GM18867 (cell line): ENCODE results near the gene EPS15.
"Not testable (repeated sequence)": the region's sequence is repeated elsewhere in the genome, so short reads cannot be mapped to it uniquely, and the experiment has no call there.

ENCODE experiments used
- ATAC-seq: cut with Tn5 transposase; IDR thresholded peaks from one replicate; pipeline ENCODE4 v1.9.1; 2021; ENCODE audit warnings: mild to moderate bottlenecking, moderate library complexity; ENCODE audit not compliant: unreplicated experiment

Gene EPS15

DNA sequence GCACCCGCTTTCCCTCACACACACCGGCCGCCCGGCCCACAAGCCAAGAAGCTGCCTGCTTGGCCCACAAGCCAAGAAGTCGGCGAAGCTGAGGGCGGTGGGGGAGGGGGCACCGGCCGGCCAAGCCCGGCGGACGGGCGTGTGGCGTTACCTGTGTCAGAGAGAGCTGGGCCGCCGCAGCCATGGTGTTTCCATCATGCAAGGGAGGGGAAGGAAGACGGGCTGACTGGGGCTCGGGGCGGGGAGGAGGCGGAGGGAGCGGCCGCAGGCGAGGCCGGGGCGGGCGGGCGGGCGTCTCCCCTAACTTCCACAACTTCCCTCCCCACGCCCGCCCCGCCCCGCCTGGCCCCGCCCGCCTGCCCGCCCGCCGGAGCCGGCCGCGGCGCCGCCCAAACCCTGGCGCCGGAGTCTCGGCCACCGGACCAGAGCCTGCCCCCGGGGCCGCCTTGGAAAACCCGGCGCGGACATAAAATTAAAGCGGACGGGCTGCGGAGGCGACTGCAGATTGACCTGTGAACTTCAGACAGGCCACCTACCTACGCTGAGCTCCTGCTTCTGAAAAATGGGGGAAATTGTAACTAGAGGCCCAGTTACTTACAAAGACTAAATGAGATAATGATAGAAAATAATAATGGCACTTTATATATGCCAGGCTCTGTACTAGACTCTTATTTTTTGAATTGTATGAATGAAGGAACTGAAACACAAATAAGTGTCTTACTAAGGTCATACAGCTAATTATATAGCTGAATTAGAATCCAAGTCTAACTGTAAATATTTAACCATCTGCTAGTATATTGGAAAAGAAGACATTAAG is at the start of gene EPS15:
TSS of gene EPS15 (minus strand) at position 219 of the 817 bp plus-strand sequence. CDS start at position 184, 35 bp downstream.
- peak; percentile 64 for ATAC-seq

DNA sequence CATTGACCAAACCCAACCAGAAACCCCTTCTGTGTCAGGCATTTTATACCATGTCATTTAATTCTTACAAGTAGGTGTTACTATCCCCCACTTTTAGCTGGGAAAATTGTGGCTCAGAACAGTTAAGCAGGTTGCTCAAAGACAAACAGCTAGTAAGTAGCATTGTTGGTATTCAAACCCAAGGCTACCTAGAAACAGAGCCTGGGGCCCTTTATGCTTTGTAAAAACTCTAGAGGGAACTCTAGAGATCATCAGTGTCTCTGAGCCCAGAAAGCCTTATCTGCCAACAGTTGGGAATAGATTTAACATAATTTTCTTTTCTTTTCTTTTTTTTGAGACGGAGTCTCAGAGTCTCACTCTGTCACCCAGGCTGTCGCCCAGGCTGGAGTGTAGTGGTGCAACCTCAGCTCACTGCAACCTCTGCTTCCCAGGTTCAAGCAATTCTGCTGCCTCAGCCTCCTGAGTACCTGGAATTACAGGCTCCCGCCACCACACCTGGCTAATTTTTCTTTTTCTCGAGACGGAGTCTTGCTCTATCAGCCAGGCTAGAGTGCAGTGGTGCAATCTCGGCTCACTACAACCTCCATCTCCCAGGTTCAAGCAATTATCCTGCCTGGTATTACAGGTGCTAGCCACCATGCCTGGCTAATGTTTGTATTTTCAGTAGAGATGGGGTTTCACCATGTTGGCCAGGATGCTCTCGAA is 49.3 kb upstream of the EPS15 start:
- ATAC-seq: no peak

DNA sequence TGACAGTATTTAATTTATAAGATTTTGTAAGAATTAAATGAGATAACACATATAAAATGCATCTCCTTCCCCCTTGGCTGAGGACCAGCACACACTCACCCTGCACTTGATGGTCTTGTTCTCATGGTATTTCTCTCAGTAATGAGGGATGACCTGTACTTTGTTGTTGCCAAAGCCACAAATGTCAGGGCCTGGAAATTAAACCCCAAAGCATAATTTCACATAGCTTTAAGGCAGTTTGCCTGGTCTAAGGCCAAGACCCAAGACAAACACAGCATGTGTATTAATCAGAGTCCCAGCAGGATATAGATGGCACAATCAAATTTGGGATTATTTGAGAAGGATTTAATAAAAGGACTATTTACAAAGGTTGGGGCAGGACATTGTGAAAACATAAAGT is 48.6 kb upstream of the EPS15 start:
- no peak for ATAC-seq

DNA sequence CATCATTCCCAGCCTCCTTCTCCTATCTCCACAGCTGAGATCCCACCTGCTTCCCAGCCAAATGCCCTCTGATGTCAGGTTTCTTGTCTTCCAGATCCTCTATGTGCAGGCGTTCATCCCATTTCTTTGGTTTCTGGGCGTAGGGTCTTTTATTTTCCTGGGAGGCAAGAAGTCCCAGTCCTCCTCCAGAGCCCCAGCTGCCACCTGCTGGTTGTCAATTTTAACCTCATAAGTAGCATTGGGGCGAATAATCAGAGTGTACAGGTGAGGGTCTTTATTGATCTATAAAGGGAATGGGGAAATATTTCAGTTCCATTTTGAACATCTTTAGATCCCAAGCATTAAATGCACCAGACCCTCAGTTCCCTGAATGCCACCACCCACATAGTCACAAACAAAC is 47.2 kb upstream of the EPS15 start:
- no peak for ATAC-seq

DNA sequence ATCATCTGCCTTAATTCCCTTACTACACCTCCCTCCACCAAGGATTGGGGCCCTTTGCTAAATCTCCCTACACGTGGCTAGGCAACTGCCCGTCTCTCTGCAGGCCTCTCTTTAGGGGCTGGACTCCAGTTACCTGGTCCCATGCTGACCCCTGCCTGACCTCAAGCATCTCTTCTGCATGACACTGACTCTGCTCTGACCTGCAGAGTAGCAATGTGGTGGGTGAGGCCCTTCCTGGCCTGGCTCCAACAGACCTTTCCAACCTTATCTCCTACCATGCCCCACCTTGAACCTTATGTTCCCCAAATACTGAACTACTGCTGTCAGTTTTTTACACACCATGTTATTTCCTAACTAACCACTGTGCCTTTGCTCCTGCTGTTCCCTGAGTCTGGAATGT is 45.9 kb upstream of the EPS15 start:
- ATAC-seq: no peak

DNA sequence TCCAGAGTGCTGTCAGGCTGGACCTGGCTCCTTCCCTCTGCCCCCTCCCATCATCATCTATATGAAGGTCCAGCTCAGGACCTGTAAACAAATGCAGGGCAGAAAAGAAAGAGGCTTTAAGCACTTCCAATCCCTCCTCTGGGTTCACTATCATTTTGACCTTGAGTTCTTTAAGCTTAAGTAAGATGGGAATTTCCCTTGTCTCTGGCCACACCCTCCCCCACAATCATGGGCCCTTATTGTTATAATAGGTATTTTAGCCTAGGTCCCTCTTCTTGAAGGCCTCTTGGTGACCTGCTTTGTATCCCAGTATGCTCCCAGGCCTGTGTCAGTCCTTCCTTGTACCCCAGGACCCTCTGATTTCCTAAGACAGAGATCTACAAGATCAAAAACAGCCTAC is 45.1 kb upstream of the EPS15 start:
- ATAC-seq: no peak

DNA sequence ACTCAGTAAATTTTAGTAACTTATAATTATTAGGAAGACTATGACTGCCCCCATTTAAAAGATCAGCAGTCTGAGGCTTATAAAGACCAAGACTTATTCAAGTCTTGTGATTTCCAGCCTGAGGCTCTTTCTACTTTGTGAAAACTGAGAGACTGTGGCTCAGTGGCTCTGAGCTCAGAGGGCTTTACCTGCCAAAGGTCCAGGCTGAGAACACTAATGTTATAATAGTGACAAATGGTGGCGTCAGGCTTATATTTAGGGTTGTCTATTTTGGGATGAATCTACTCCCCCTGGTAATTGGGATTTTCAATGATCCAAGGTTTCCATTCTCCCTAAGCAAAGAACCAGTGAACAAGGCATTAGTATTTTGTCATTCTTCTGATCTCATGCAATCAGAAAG is 42.6 kb upstream of the EPS15 start:
- ATAC-seq: no peak

DNA sequence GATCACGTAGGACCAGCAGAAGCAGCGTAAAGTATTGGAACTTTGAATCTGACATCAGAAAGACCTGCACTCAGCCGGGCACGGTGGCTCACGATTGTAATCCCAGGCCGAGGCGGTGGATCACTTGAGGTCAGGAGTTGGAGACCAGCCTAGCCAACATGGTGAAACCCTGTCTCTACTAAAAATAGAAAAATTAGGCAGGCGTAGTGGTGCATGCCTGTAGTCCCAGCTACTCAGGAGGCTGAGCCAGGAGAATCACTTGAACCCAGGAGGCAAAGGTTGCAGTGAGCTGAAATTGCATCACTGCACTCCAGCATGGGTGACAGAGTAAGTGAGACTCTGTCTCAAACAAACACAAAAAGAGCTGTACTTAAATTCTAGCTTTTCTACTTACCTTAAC is 41.8 kb upstream of the EPS15 start:
- ATAC-seq: not testable (repeated sequence)

DNA sequence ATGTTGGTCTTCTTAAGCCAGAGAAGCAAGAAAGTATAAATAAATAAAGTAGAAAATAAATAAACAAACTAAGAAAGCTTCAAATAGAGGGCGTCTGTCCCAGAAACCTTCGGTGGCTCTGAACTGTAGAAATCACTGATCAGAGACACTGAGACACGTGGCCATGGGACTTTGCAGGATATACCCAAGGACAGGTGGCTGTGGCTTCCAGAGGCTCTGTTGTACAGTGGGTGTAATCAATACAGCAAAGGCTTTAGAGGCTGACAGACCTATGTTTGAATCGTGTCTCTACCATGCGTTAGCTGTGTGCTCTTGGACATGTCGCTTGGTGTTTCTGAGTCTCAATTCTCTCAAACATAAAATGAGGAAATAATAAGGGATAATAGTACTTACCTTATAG is 41.0 kb upstream of the EPS15 start:
- ATAC-seq: no peak

DNA sequence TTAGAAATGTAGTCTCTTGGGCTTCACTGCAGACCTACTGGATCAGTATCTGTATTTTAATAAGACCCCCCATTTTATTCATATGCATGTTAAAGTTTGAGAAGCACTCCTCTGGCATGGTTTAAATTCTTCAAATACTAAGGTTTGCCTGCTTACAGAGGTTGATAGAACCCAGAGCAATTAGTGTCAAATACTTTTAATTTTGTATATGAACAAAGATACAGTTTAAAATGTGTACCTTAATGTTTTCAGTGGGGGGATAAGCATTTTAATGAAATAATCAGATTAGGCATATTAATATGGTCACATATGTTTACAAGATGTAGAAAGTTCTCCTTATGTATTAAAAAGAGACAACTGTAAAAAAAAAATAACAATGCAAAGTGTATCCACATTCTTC is 40.4 kb upstream of the EPS15 start:
- ATAC-seq: no peak

DNA sequence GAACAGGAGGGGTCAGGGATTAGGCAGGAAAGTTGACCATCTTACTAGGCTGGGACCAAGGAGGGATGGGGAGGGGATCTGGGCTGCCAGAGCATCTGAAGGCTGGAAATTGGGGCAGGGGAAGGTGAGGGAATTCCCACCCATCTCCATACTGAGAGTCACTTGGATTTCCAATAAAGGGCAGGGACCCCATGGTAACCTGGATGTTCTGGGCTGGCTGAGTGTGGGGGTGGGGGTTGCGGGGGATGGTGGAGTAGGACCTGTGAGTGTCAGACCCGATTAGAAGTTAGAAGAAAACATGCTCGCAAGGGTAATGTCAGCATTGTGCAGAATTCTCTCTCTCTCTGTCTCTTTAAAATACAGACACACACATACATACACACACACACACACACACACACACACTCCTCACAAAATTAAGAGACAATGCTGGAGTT is 40.0 kb upstream of the EPS15 start:
- ATAC-seq: no peak

DNA sequence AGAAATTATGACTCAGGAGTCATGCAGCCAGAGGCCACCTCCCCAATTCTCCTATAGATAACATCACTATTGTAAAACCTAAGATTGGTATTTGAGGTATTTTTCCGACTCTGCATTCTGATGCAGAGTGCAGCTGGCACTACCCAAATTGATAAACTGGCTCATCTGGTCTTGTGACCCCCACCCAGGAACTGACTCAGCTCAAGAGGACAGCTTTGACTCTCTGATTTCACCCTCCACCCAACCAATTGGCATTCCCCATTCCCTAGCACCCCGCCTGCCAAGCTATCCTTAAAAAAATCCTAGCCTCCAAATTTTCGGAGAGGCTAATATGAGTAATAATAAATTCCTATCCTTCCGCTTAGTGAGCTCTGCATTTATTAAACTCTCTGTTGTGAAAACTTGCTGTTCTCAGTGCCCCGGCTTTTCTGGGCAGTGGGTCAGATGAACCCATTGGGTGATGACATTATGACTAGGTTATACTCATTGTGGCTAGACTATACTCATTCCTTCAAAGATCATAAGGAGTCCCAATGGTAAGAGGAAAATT is 39.4 kb upstream of the EPS15 start:
- no peak for ATAC-seq

DNA sequence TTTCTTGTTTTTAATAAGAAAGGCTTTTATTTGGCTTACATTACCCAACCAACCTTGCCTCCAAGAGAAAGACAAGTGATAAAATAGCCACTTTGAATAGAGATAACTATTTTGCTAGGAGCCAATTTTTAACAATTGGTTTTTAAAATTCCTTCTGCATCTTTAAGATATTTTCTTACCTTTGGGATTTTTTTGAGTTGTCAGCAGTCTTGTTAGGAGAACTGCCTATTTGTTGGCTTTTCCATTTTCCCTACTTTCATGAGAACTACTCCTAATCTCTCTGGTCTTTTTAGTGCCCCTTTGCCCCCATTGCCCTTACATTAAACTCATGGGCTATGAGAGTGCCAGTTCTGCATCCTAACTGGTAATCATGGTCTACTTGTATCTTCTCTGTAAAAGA is 38.1 kb upstream of the EPS15 start:
- no peak for ATAC-seq

DNA sequence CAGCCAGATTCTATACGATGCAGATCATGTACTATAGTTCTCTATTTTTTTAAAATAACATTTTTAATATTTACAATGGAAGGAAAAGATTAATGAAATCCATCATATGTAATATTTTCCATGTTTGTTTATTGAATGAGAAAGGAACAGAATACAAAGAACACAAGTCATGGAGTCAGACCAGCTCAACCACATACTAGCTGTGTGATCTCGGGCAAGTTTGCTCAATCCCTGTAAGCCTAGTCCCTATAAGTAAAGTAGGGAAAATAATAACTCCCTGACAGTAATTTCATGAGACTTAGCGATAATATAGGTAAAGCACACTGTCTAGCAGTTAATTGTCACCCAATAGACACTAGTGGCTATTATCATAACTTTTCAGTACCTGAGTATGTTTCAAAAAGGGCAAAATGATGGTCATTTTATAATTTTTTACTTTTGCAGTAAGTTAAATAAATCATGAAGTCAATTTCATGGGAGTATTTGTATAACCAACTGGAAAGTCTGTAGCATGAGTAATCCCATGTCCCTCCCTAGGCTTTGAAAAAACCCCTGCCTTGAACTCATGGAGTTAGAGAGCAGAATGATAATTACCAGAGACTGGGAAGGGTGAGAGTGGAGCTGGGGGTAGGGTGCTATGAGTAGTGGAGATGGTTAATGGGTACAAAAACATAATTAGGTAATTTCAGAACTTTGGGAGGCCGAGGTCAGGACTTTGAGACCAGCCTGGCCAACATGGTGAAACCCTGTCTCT is 37.0 kb upstream of the EPS15 start:
- ATAC-seq: no peak

DNA sequence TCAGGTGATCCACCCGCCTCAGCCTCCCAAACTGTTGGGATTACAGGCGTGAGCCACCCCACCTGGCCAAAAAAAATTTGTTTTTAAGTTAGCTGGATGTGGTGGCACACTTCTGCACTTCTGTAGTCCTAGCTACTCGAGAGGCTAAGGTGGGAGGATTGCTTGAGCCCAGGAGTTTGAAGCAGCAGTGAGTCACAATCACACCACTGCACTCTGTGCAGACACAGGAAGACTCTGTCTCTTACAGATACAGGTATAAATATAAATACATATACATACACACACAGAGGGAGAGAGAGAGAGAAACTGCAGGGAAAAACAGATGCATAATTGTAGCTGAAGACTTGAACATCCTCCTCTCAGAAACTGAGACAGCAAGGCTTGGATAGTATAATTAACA is 34.8 kb upstream of the EPS15 start:
- no peak for ATAC-seq

DNA sequence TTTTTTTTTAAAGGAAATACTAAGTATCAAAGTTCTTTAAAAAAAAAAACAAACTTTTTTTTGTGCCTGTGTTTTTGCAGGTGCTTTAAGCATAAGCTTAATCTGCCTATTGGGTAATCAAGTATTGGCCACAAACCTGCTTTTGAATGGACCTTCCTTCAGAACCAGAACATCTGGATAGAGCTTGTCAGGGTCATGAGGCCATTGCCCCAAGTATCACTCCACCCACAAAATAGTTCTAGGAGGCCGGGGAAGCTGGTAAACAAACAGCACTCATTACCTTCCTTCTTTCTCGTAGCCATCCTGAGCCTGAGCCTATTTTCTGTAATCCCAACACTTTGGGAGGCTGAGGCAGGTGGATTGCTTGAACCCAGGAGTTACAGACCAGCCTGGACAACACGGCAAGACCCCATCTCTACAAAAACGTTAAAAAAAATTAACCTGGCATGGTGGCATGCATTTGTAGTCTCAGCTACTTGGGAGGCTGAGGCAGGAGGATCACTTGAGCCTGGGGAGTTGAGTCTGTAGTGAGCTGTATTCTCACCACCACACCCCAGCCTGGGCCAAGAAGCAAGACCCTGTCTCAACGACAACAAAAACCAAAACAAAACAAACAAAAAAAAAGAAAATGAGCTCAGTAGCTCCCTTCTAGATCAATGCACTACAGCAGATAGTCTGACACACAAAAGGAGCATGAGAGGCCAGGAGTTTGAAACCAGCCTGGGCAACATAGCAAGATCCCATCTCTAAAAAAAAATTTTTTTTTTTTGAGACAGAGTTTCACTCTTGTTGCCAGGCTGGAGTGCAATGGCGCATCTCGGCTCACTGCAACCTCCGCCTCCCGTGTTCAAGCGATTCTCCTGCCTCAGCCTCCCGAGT is 34.1 kb upstream of the EPS15 start:
- ATAC-seq: no peak

DNA sequence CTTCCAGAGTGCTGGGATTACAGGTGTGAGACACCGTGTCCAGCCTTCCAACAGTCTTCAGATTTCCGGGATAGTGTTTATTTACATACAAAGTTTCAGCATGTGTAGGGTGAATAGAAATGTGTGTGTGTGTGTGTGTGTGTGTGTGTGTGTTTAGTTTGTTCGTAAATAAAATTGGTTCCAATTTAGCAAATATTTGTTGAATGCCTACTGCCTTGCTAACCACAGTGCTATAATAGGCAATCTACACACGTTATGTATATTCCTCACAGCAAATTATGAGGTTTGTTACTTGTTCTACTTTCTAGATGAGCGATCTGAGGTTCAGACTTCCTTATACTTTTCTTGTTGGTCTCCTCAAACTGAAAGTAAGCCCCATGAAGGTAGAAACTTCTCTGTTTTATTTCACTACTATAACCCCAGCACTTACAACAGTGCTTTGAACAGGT is 32.8 kb upstream of the EPS15 start:
- ATAC-seq: no peak

DNA sequence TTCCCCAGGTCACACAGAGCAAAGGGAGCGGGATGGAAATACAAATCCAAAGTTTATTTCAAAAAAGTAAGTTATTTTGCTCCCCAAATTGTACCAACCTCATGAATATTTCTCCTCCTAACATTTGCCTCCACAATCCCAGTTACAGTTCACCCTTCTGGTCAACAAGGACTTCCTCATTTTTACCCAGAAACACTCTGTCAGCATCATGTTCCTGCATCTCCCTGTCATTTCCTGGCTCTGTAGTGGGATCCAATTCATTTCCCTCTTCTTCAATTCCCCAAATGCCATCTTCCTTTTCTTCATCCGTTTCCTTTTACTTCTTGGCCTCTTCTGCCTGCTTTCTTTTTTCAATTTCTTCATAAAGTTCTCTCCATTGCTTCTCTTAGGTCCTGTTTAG is 32.0 kb upstream of the EPS15 start:
- ATAC-seq: no peak

DNA sequence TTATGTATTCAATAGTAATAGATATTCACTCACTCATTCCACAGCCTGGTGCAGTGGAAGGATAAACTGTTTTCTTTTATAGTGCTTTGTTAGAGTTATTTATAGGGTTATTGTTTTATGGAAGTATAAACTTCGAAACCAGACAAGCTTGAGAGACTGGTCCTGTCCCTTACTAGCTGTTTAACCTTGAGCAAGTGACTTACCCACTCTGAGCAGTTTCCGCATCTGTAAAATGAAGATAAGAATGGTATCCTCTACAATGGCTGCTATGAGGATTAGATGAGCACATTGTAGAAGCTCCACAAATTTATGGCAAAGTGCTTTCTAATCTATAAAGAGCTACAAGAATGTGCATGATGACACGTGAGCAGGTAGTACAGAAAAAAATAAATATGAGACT is 30.8 kb upstream of the EPS15 start:
- no peak for ATAC-seq

DNA sequence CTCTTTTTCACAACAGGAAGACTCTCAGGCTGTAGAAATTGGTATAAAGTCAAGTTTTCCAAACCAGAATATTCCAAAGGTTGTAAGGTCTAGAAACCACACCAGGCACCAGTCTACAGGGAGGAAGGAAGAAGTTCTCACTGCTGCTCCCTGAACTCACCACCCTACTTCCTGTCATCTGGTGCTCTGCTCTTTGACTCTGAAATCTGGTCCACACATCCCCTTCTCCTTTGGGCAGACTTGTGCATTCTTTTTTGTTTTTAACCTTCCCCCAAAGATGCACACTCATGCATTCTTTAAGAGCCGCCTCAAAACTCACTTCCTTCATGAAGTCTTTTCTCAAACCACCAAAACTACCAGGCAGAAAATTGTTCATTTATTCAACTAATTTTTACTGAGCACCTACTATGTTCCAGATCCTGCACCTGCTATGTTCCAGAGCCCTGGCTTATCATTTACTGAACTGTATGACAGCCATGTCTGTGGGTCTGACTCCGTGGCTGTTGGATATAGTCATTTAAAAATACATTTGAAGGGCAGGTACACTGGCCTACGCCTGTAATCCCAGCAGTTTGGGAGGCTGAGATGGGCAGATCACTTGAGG is 30.1 kb upstream of the EPS15 start:
- ATAC-seq: no peak
